GM18867 (cell line): ENCODE data around the gene HPS1.

Experiments used
- ATAC-seq: cut with Tn5 transposase; IDR thresholded peaks from one replicate; pipeline ENCODE4 v1.9.1; 2021; ENCODE audit warnings: mild to moderate bottlenecking, moderate library complexity; ENCODE audit not compliant: unreplicated experiment

The HPS1 gene

GRCh38 chr10:98465866-98466265, 19.1 kb upstream of the HPS1 start:
- no peak for ATAC-seq

GRCh38 chr10:98463976-98464754, 17.4 kb upstream of the HPS1 start:
- ATAC-seq, result no peak

GRCh38 chr10:98463016-98463415, 16.3 kb upstream of the HPS1 start:
- no peak for ATAC-seq

DNA sequence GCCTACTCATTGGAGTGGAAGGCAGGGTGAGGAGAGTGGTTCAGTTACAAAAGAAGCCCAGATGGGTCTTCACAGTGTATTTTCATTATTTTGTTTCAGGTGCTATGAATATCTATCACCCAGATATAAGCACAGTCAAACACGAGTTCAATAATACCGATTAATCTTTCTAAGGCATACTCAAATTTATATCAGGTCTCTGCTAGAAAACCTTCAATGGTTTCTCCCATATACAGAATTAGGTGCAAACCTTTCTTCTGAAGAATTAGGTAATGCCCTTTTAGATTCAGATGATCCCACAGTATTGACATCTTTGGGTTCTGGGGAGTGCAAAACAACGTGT, 14.7 kb upstream of the HPS1 start:
- no peak for ATAC-seq

GRCh38 chr10:98460837-98461499, 14.2 kb upstream of the HPS1 start:
- ATAC-seq, result no peak

GRCh38 chr10:98458809-98459784, 12.4 kb upstream of the HPS1 start:
- no peak for ATAC-seq

GRCh38 chr10:98457721-98458120, 11.0 kb upstream of the HPS1 start:
- no peak for ATAC-seq

- no peak for ATAC-seq
These were observed 10.1 kb upstream of the HPS1 start for GRCh38 chr10:98456686-98457482.

- no peak for ATAC-seq
These were observed 9.4 kb upstream of the HPS1 start for GRCh38 chr10:98456043-98456570.

DNA sequence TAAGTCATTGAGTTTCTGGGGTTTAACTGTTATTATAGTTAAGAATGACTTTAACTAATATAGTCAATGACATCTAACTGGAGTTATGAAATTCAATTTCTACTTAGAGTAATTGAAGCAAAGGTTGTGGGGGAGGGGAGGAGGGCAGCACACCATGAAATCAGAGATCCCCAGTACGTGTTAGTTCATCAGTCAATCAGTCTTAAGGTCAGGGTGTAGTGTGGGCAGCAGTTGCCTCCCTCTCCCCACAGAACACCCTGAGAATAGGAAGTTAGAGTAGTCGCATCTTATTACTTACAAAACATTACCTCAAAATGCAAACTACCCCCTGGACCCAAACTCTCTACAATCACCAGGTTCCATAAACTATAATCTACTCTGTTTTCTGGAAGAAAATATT, 7.0 kb upstream of the HPS1 start:
- ATAC-seq, result no peak

- ATAC-seq, result no peak
These were observed 3.9 kb upstream of the HPS1 start for GRCh38 chr10:98450618-98451017.

GRCh38 chr10:98449287-98449686, 2.6 kb upstream of the HPS1 start:
- no peak for ATAC-seq

GRCh38 chr10:98446151-98446660, 529 bp downstream of the HPS1 start:
- peak; percentile 30 for ATAC-seq

DNA sequence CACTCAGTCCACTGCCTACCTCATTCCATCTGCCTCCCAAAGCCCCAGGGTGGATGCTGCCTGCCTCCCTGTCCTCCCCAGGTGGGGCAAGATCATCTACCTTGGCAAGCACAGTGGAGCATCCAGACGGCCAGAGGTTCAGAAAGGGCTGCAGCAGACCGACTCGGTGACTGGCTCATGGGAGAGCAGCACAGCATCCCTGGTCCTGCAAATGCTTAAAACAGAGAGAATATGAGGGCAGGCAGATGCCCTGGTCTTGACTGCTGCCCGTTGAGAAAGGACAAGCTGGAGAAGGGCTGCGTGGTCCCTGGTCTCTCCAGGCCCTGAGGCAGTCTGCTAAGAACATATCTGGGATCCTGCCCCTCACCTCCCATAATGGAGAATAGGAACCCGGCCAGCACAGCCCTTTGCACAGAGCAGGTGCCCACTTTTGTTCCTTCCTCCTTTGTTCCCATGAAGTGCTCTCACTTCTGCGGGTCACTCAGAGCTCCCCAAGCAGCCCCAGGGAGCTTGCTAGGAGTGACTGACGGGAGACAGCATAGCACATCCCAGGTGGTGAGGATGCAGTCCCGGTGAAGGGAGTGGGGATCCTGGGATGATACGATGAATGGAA, 1.4 kb downstream of the HPS1 start:
- ATAC-seq, result no peak

GRCh38 chr10:98444314-98445006, 2.3 kb downstream of the HPS1 start:
- ATAC-seq, result no peak

DNA sequence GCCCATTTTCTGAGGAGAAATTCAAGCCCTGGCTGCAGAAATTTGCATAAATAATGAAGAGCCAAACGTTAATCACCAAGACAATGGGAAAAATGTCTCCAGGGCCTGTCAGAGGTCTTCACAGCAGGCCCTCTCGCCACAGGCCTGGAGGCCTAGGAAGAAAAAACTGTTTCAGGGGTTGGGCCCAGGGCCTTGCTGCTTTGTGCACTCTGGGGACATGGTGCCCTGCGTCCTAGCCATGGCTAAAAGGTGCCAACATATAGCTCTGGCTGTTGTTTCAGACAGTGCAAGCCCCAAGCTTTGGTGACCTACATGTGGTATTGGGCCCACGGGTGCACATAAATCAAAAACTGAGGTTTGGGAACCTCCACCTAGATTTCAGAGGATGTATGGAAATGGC, 8.0 kb downstream of the HPS1 start:
- ATAC-seq, result no peak

- ATAC-seq, result no peak
These were observed 10.0 kb downstream of the HPS1 start for GRCh38 chr10:98436704-98437103.

GRCh38 chr10:98435178-98435577, 11.6 kb downstream of the HPS1 start:
- no peak for ATAC-seq
